Activated naive CD4-positive, alpha-beta T cell treated with anti-CD3 and anti-CD28 coated beads for 36 hours (primary cell): ENCODE results near the gene PDE9A. TPM values are rescaled to one million over a fixed set of nuclear protein-coding genes. Genes with fewer than 3 reads are reported as not detected.

ENCODE experiments used
- CTCF ChIA-PET: fragments of 350-600 bp; sonication (Branson Sonifier 250); formaldehyde crosslinking; loops from one replicate; lab custom pipeline; 2021; ENCODE audit warnings: antibody characterized with exemption; lab: Charles Lee
- DNase-seq: peaks from one replicate; pipeline ENCODE4 v3.0.0-alpha.2; 2020
- H3K27ac Mint-ChIP-seq: one replicate; pipeline ENCODE4 v1.8.0; 2021; ENCODE audit warnings: mild to moderate bottlenecking, mixed read lengths
- H3K27me3 Mint-ChIP-seq: one replicate; pipeline ENCODE4 v1.8.0; 2021; ENCODE audit warnings: low read depth, mixed read lengths
- H3K36me3 Mint-ChIP-seq: one replicate; pipeline ENCODE4 v1.8.0; 2021; ENCODE audit warnings: low read depth, mixed read lengths
- H3K4me1 Mint-ChIP-seq: one replicate; pipeline ENCODE4 v1.8.0; 2021; ENCODE audit warnings: low read depth, mixed read lengths
- H3K4me3 Mint-ChIP-seq: one replicate; pipeline ENCODE4 v1.8.0; 2021; ENCODE audit warnings: mild to moderate bottlenecking, moderate library complexity, mixed read lengths
- H3K9me3 Mint-ChIP-seq: one replicate; pipeline ENCODE4 v1.8.0; 2021; ENCODE audit warnings: mixed read lengths
- intact Hi-C: fragments of 100-400 bp; cut with micrococcal nuclease; formaldehyde crosslinking; loops from one replicate; pipeline ENCODE4 v1.15.1; 2023
- total RNA-seq, 2 experiments: library from RNA; stranded (reverse); gene quantifications; one replicate each; pipeline ENCODE4 v1.2.3, GENCODE V29; 2021

Gene PDE9A
- total RNA-seq, 2 experiments from 2014 or later, result 6.3 to 7.4 TPM

DNA sequence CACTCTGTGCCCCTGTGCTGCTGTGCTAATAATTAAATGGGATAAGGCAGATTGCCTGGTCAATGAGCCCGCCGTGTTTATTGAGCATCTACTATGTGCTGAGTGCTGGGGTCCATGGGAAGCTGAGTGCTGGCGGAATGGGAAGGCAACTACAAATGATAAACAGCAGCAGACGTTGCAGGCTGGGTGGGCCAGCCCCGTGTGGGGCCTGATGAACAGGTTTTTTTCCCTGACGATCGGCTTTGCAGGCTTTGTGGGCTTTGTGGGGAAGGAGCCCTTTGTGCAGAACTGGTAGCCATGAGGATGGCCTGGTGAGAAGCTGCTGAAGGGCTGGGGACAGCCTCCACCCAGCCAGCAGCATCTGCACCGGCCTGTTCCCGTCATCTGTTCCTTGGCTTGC lies 3.5 kb downstream of the PDE9A start:
- no peak overlapping the region for H3K27ac Mint-ChIP-seq
- no peak overlapping the region for H3K4me3 Mint-ChIP-seq
- intact Hi-C loops, result no loop called here
- no peaks in the 10 kb centered on the region for H3K9me3 Mint-ChIP-seq
- no peak for DNase-seq
- no peaks in the 10 kb centered on the region for H3K36me3 Mint-ChIP-seq
- H3K4me1 Mint-ChIP-seq, result peaks cover 22% of the 10 kb centered on the region
- CTCF ChIA-PET, result interaction anchor here (0.8 kb wide), 1 partner anchor 124 kb away, joined by 3 read pairs; no protein-coding TSS in a partner anchor
- H3K27me3 Mint-ChIP-seq, result no peaks in the 10 kb centered on the region

DNA sequence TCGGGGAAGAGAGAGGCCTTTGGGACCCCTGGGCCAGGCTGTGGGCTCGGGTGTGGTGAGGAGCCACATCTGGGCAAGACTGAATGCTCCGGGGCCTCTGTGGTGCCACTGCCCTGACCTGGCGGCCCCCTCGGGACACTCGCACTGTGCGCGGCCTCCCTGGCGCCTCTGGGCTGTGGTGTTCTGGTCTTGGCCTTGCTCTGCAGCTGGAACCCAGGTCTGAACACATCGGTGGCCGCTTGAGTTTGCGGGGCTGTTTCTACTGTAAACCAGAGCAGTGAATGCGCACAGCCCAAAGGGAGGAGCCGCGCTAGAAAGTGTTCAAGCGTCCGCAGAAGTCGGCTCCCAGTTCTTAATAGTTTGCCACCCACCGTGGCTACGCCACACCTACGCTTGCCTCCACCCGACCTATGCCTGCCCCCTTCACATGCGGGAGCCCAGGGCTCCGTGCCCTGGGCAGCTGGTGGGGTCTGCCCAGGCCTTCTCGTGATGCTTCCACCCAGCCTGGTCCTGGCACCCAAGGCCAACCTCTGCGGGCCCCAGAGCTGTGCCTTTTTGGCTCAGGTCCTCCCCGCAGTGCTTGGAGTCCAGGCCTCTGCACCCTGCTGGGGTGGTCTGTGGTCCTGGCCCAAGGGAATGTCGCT lies 4.4 kb downstream of the PDE9A start:
- no peaks in the 10 kb centered on the region for H3K9me3 Mint-ChIP-seq
- no peak overlapping the region for H3K4me3 Mint-ChIP-seq
- no peak overlapping the region for H3K27ac Mint-ChIP-seq
- intact Hi-C loops, result no loop called here
- peaks cover 22% of the 10 kb centered on the region for H3K4me1 Mint-ChIP-seq
- CTCF ChIA-PET, result interaction anchor here (0.8 to 0.9 kb wide), 2 partner anchors 65 to 123 kb away, joined by 3 read pairs; no protein-coding TSS in a partner anchor
- DNase-seq, result no peak
- no peaks in the 10 kb centered on the region for H3K36me3 Mint-ChIP-seq
- no peaks in the 10 kb centered on the region for H3K27me3 Mint-ChIP-seq

DNA sequence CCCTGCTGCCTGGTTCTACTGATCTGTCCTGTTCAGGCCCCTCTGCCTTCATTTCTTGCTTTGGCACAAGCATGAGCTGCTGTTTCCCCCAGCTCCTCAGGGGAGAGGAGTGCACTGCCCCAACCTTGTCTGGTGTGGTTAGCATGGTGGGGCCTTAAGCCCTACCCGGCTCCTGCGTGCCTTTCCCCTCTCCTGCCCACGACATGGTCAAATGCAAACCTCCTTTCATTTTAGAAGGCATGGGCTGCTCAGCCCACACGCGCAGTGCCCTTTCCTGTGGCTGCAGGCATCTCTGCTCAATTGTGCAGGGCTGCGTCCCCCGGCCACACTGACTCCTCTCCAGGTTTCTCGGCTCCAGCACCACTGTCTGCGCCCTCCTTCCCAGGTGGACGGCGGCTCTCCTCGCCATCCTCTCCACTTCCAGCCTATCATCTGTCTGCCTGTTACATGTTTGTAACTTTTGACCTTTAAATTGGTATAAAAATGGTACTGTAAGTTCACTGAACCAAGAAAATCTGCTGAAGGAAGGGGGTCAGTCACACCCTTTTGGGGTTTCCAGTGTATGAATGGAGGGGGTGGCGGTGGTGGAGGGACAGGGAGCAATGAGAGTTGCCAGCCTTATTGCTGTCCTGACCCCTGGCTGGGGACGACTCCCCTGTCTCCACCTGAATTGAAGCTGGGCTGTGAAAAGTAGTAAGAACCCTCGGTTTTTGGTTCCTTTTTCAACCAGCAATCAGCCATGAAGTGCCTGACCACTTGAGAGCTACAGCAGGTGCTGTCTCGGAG lies 5.1 kb downstream of the PDE9A start:
- Mint-ChIP-seq H3K27ac (no peak overlapping the region), H3K27me3 (no peaks in the 10 kb centered on the region), H3K9me3 (no peaks in the 10 kb centered on the region), H3K4me1 (peaks cover 22% of the 10 kb centered on the region), H3K36me3 (no peaks in the 10 kb centered on the region), H3K4me3 (no peak overlapping the region)
- DNase-seq, result no peak
- intact Hi-C loops, result no loop called here
- CTCF ChIA-PET, result interaction anchor here (0.9 kb wide), 1 partner anchor 66 kb away, joined by 3 read pairs; no protein-coding TSS in a partner anchor

DNA sequence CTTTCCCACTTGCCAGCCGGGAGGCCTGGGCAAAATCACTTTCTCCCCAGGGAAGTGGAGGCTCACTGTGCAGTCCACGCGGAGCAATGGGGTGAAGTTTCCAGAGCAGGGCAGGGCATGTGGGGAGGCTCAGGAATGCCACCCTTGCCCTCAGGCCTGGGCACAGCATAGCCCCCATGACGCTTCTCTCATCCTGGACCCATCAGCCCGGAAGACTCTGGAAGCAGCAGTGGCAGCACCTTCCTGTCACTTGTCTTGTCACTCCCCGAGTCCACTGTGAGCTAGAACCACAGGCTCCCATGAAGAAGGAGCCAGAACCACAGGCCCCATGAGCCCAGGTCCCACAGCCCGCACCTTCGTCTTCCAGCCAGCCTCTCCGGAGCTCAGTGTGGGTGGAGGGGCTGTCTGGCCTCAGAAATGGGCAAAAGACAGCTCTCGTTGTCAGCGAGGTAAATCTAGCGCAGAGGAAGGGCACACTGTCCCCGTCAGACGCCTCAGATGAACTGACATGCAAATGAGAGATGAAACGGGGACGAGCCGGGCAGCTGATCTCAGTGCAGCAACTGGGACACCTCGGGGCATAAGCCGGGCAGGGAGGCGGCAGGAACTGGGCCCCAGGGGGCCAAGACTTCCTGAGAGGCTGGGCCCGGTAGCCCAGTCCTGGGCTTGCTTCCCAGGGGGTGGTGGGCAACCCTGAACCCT lies 6.1 kb downstream of the PDE9A start:
- Mint-ChIP-seq H3K27me3 (no peaks in the 10 kb centered on the region), H3K9me3 (no peaks in the 10 kb centered on the region), H3K4me3 (no peak overlapping the region), H3K27ac (no peak overlapping the region), H3K4me1 (peaks cover 19% of the 10 kb centered on the region), H3K36me3 (no peaks in the 10 kb centered on the region)
- intact Hi-C loops, result no loop called here
- no peak for DNase-seq
- CTCF ChIA-PET, result no interaction called here

DNA sequence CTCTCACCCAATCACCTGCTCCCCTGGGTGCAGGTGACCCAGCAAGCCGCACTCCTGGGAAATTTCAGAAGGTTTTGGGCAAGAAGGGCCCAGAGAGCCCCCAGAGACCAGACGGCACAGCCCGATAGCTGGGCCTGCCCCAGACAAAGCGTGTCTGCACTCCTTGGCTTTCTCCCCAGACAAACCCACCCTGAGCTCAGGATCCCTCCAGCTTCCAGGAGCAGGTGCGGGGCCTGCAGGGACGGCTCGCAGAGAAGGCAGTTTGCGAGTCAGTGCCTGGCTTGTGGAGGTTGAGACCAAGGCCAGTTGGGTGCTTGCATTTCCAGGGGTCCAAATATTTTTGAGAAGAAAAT lies 6.7 kb downstream of the PDE9A start:
- Mint-ChIP-seq H3K27ac (no peak overlapping the region), H3K4me1 (peaks cover 13% of the 10 kb centered on the region), H3K36me3 (no peaks in the 10 kb centered on the region), H3K4me3 (no peak overlapping the region), H3K9me3 (no peaks in the 10 kb centered on the region), H3K27me3 (no peaks in the 10 kb centered on the region)
- no peak for DNase-seq
- intact Hi-C loops, result no loop called here
- CTCF ChIA-PET, result no interaction called here

DNA sequence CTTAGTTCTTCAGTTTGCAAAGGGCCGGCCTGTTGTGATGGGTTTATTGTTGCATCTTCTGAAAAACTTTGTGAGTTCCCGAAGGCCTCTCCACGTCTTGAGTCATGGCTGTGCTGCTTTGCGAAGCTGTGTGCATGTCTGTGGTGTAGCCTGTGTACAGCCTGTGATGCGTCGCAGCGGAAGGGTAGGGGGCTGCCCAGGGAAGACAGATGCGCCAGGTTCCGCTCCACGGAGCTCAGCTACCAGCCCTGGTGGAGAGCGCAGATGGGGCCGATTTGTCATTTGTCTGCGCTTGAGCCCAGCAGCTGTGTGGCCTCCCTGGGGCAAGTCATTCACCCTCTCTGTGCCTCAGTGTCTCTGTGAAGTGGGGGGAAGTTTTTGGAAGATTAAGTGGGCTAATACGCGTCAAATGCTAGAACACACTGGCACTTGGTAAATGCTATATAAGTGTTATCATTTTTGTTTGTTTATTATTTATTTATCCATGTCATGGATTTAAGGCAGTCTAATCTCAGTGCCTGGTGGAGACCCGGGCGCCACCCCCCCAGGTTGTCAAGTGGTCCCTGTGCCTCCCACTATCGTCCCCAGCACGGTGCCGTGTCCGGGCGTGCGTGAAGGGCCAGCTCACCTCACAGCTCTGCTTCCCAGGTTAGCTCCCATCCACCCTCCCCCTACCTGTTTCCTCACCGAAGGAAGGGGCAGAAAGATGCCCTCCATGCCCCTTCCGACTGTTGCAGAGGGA lies 8.4 kb downstream of the PDE9A start:
- H3K4me3 Mint-ChIP-seq, result no peak overlapping the region
- H3K36me3 Mint-ChIP-seq, result no peaks in the 10 kb centered on the region
- CTCF ChIA-PET, result no interaction called here
- no peak overlapping the region for H3K27ac Mint-ChIP-seq
- H3K27me3 Mint-ChIP-seq, result no peaks in the 10 kb centered on the region
- peaks cover 3% of the 10 kb centered on the region for H3K4me1 Mint-ChIP-seq
- DNase-seq, result no peak
- intact Hi-C loops, result no loop called here
- H3K9me3 Mint-ChIP-seq, result no peaks in the 10 kb centered on the region

DNA sequence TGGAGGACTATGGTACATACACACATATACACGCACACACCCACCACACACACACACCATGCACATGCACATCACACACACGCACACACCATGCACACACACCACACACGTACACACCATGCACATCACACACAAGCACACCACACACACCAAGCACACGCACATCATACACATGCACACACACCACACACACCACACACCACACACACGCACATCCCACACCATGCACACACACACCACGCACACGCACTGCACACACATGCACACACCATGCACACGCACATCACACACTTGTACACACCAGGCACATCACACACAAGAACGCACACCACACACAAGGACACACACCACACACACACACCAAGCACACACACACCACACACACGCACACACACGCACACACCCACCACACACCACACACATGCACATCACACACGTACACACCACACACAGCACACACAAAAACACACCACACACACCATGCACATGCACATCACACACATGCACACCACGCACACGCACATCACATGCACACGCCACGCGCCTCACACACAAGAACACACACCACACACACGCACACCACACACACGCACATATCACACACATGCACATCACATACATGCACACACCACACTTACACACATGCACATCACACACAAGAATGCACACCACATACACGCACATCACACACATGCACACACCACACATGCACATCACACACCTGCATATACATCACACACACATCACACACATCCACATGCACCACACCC lies 9.2 kb downstream of the PDE9A start:
- DNase-seq, result no peak
- peaks cover 3% of the 10 kb centered on the region for H3K4me1 Mint-ChIP-seq
- CTCF ChIA-PET, result no interaction called here
- intact Hi-C loops, result no loop called here
- no peaks in the 10 kb centered on the region for H3K27me3 Mint-ChIP-seq
- H3K36me3 Mint-ChIP-seq, result no peaks in the 10 kb centered on the region
- H3K4me3 Mint-ChIP-seq, result no peak overlapping the region
- H3K27ac Mint-ChIP-seq, result no peak overlapping the region
- no peaks in the 10 kb centered on the region for H3K9me3 Mint-ChIP-seq

DNA sequence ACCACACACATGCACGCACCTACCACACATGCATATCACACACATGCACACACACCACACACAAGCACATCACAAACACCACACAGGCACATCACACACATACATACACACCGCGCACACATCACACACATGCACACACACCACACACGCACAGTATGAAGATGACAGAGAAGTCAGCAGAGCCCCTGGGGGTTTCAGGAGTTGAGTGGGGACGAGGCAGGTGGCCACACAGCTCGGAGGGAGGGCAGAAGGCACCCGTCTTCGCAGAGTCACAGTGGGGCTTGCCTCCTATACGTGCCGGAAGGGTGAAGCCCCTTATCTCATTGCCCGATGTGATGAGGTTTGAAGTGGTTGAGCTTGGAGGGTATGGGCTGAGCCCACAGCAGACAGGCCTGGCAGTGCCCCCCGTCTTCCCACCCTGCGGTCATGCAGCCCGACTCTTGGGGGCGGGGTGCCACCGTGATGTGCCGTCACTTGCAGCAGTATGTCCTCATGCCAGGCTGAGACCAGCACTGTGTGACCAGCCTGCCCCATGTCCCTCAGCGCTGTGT lies 9.9 kb downstream of the PDE9A start:
- no peak overlapping the region for H3K4me3 Mint-ChIP-seq
- H3K9me3 Mint-ChIP-seq, result no peaks in the 10 kb centered on the region
- no peak for DNase-seq
- CTCF ChIA-PET, result no interaction called here
- H3K36me3 Mint-ChIP-seq, result no peaks in the 10 kb centered on the region
- peaks cover 3% of the 10 kb centered on the region for H3K4me1 Mint-ChIP-seq
- intact Hi-C loops, result no loop called here
- no peaks in the 10 kb centered on the region for H3K27me3 Mint-ChIP-seq
- no peak overlapping the region for H3K27ac Mint-ChIP-seq

DNA sequence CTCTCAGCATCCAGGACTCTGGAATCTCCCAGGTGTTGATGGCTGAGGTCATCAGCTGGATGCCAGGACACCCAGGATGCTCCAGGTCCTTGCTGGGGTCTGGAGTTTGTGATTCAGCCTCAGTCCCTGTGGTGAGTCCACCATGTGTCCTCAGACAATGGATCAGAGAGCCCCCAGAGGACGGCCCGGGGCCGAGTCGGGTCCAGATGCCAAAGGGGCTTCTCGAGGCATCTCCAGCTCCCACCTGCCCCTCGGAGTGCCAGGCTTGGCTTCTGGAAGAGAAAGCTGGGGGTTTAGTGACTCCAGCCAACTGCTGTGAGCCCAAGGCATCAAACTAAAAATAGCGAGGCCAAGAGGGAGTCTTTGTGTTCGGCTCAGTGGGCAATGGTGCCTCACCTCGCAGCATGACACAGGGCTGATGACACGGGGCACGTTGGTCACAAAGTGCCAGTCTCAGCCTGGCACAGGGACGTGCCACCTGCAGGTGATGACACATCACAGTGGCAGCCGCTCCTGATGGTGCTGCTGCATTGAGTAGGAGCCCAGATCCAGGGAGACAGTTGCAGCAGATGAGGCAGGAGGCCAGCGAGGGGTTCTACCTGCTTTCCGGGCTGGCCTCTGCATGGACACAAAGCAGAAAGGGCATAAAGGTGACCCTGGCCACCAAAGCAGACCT lies 10.6 kb downstream of the PDE9A start:
- Mint-ChIP-seq H3K9me3 (no peaks in the 10 kb centered on the region), H3K27me3 (no peaks in the 10 kb centered on the region), H3K4me1 (peaks cover 3% of the 10 kb centered on the region), H3K27ac (no peak overlapping the region), H3K4me3 (no peak overlapping the region), H3K36me3 (no peaks in the 10 kb centered on the region)
- no peak for DNase-seq
- intact Hi-C loops, result no loop called here
- CTCF ChIA-PET, result no interaction called here

DNA sequence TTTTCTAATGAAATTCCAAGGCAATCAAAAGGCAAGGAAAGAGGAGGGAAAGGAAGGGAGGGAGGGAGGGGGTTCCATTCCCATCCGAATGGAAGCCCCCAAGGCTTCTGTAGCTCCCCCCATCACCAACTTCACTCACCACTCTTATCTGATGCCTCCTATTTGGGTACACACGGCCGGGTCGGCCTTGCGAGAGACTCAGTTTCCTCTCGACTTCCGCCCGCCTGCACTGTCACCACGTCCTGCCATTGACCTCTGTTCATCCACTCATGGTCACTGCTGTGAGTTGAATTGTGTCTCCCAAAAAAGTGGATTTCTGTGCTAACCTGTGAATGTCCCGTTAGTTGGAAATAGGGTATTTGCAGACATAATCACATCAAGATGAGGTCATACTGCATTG lies 11.2 kb downstream of the PDE9A start:
- Mint-ChIP-seq H3K9me3 (no peaks in the 10 kb centered on the region), H3K4me3 (no peak overlapping the region), H3K27ac (no peak overlapping the region), H3K4me1 (peaks cover 3% of the 10 kb centered on the region), H3K27me3 (no peaks in the 10 kb centered on the region), H3K36me3 (no peaks in the 10 kb centered on the region)
- CTCF ChIA-PET, result no interaction called here
- intact Hi-C loops, result no loop called here
- DNase-seq, result no peak

DNA sequence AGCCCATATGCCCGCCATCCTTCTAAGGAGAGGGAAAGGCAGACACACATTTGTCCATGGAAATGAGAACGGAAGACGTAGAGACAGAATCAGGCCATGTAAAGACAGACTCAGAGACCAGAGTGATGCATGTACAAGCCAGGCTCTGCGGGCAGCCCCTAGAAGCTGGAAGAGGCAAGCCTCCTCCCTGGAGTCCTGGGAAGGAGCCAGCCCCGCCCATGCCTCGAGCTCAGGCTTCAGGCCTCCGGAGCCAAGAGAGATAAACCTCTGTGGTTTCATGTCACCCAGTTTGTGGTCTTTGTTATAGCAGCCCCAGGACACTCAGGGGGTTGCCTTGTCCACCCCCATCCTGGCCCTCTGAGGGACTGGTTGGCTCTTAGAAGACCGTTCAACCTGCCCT lies 11.6 kb downstream of the PDE9A start:
- no peak for DNase-seq

More for the DNA sequence above, 11.6 kb downstream of the PDE9A start:
- CTCF ChIA-PET, result interaction anchor here (0.8 kb wide), 1 partner anchor 11 kb away, joined by 3 read pairs; no protein-coding TSS in a partner anchor
- Mint-ChIP-seq H3K36me3 (no peaks in the 10 kb centered on the region), H3K4me3 (no peak overlapping the region), H3K4me1 (peaks cover 3% of the 10 kb centered on the region), H3K27me3 (no peaks in the 10 kb centered on the region), H3K27ac (no peak overlapping the region), H3K9me3 (no peaks in the 10 kb centered on the region)
- intact Hi-C loops, result no loop called here
